ENCODE measurements around the gene BHLHE23.

Gene BHLHE23

GRCh38 chr20:63006540-63007359, at the start of gene BHLHE23:
Gene BHLHE23, minus strand, starts transcription at chr20:63006964. Its CDS starts 190 bp downstream, at chr20:63006774.
- DNase-seq (ENCODE audit: low read depth), result no peak

- DNase-seq (ENCODE audit: low read depth), result no peak
These were observed 48.9 kb upstream of the BHLHE23 start for GRCh38 chr20:63055575-63056235.

- no peak for DNase-seq (ENCODE audit: low read depth)
These were observed 48.0 kb upstream of the BHLHE23 start for GRCh38 chr20:63054681-63055240.

- no peak for DNase-seq (ENCODE audit: low read depth)
These were observed 47.3 kb upstream of the BHLHE23 start for GRCh38 chr20:63054103-63054474.

GRCh38 chr20:63053432-63054102, 46.8 kb upstream of the BHLHE23 start:
- DNase-seq (ENCODE audit: low read depth), result no peak

GRCh38 chr20:63052571-63053431, 46.0 kb upstream of the BHLHE23 start:
- DNase-seq (ENCODE audit: low read depth), result no peak

GRCh38 chr20:63051911-63052310, 45.1 kb upstream of the BHLHE23 start:
- DNase-seq (ENCODE audit: low read depth), result no peak

- no peak for DNase-seq (ENCODE audit: low read depth)
These were observed 44.6 kb upstream of the BHLHE23 start for GRCh38 chr20:63051186-63051860.

GRCh38 chr20:63050406-63050805, 43.6 kb upstream of the BHLHE23 start:
- DNase-seq (ENCODE audit: low read depth), result no peak

GRCh38 chr20:63049561-63050221, 42.9 kb upstream of the BHLHE23 start:
- DNase-seq (ENCODE audit: low read depth), result no peak

GRCh38 chr20:63049191-63049518, 42.4 kb upstream of the BHLHE23 start:
- no peak for DNase-seq (ENCODE audit: low read depth)

GRCh38 chr20:63048516-63049190, 41.9 kb upstream of the BHLHE23 start:
- no peak for DNase-seq (ENCODE audit: low read depth)

- no peak for DNase-seq (ENCODE audit: low read depth)
These were observed 41.2 kb upstream of the BHLHE23 start for GRCh38 chr20:63047946-63048345.

GRCh38 chr20:63047267-63047666, 40.5 kb upstream of the BHLHE23 start:
- DNase-seq (ENCODE audit: low read depth), result no peak

- DNase-seq (ENCODE audit: low read depth), result no peak
These were observed 40.1 kb upstream of the BHLHE23 start for GRCh38 chr20:63046841-63047240.

- no peak for DNase-seq (ENCODE audit: low read depth)
These were observed 39.2 kb upstream of the BHLHE23 start for GRCh38 chr20:63045991-63046390.

- DNase-seq (ENCODE audit: low read depth), result no peak
These were observed 38.6 kb upstream of the BHLHE23 start for GRCh38 chr20:63045401-63045800.

GRCh38 chr20:63044605-63045004, 37.8 kb upstream of the BHLHE23 start:
- no peak for DNase-seq (ENCODE audit: low read depth)

GRCh38 chr20:63044204-63044600, 37.4 kb upstream of the BHLHE23 start:
- no peak for DNase-seq (ENCODE audit: low read depth)

Data from HS-5 (cell line).